GM18507 (cell line): ENCODE results near the gene UBL4B.

Experiments used
- DNase-seq: peaks from one replicate; pipeline ENCODE4 v3.0.0; 2011; ENCODE audit warnings: low read depth; ENCODE audit not compliant: insufficient read length; ENCODE audit errors: extremely low spot score
- FAIRE-seq: peaks from 2 replicates; lab custom pipeline; 2011; peaks lifted over from hg19 to GRCh38; lab: Jason Lieb, UNC

Gene UBL4B

DNA sequence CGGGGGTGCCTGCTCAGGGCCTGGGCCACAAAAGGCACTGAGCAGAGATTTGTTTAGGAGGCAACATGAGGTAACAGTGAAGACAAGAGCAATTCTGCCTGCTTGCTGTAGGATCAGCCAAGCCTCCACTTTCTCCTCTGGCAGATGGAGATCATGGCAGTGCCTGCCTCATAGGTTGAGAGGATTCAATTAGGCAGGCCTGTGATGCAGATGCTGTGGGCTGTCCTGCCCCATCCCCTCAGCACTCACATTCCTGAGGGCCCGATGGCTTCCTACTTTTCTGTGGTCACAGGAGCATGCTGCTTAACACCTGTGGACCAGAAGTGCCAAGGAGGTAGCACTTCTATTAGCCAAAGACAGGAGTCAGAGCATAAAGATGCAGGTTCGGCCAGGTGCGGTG, 1.2 kb upstream of the UBL4B start:
- no peak for FAIRE-seq

DNA sequence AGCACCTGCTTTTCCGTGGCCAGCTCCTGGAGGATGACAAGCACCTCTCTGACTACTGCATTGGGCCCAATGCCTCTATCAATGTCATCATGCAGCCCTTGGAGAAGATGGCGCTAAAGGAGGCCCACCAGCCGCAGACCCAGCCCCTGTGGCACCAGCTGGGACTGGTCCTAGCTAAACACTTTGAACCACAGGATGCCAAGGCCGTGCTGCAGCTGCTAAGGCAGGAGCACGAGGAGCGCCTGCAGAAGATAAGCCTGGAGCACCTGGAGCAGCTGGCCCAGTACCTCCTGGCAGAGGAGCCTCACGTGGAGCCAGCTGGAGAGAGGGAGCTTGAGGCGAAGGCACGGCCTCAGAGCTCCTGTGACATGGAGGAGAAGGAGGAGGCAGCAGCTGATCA, 413 bp downstream of the UBL4B start:
- FAIRE-seq (no peak), DNase-seq (no peak)

More for the DNA sequence above, 1.2 kb upstream of the UBL4B start:
- no peak for DNase-seq

- FAIRE-seq (no peak), DNase-seq (no peak)
Observed at GRCh38 chr1:110113551-110113950, 1.3 kb downstream of the UBL4B start.

GRCh38 chr1:110114173-110114572, 1.9 kb downstream of the UBL4B start:
- DNase-seq (no peak), FAIRE-seq (no peak)

DNA sequence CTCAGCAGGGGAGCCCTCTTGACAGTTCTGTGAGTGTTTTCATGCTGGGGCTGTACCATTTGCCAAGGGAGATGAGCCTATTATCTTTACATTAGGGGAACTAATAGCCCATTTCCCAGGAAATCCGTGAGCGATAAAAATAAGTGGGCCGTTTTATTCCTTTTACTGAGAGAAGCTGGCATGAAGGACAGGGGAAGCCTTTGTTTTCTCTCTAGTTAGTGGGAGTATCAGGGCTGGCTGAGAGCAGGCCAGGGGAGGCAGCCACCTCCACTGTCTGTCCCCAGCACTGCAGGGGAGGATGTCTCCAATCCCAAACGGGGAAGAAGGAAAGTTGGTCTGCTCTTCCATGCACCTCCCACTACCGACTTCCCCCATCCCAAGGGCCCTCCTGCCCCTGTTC, 2.5 kb downstream of the UBL4B start:
- FAIRE-seq = no peak
- DNase-seq = no peak

DNA sequence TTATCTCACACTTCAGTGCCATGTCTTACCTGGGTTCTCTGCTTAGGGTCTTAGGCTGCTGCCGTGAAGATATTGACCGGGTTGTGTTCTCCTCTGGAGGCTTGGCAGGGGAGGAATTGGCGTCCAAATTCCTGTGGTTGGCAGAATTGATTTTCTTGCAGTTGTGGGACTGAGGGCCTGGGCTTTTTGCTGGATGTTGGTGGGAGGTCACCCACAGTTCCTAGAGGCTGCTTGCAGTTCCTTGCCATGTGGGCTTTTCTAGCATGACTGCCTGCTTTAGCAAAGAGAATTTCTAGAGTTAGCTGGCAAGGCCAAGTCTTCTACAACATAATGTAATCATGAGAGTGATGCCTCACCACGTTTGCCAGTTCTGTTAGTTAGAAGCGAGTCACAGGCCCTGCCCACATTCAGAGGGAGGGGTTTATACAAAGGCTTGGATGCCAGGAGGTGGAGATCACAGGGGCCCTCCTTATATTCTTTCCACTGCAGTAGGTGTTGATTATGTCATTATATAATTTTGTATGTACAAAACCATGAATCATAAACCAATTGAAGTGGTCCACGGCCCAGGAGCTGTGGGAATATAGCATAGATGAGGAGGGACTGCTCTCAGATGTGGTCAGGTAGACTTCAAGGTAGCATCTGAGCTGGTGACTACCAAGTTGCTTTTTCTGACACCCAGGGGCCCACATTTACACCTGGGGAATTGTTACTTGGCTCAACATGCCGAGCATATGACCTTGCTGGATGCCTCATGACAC, 6.6 kb downstream of the UBL4B start:
- FAIRE-seq = no peak

GRCh38 chr1:110119843-110120242, 7.6 kb downstream of the UBL4B start:
- DNase-seq (no peak), FAIRE-seq (no peak)

More for the DNA sequence above, 6.6 kb downstream of the UBL4B start:
- no peak for DNase-seq

GRCh38 chr1:110120960-110121561, 8.8 kb downstream of the UBL4B start:
- DNase-seq (no peak), FAIRE-seq (no peak)

DNA sequence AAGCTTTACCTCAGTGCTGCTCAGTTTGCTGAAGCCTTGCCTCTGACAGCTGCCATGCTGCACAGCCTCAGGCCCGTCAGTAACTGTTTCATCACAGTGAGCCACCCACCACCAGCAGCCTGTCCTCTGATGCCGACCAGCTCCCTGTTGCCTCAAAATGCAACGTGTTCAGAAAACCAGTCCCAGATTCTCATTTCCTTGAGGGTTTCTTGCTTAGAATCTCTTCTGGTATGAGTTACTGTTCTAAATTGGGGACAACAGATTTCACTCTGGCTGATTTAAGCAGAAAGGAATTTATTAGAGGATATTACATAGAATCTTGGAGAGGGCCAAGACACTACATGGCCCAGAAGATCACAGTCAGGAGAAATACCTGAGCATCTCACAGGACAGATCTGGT, 11.0 kb downstream of the UBL4B start:
- DNase-seq (no peak), FAIRE-seq (no peak)

DNA sequence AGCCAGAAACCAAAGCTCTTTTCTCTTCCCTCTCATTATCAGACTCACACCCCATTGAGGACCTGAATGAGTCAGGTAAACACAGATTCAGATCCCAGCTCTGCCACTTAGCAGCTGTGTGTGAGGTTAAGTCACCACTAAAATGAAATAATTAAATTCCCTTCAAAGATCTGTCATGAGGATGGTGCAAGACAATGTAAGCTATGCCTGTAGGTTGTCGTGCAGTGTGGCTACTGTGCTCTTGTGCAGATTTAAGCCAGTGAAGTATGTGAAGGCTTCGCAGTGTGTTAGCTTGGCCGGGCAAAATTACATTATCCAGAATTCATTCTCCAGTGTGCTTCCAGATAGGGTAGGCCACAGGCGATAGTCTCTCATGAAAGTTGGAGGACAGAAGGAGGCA, 13.6 kb downstream of the UBL4B start:
- DNase-seq = no peak
- no peak for FAIRE-seq

DNA sequence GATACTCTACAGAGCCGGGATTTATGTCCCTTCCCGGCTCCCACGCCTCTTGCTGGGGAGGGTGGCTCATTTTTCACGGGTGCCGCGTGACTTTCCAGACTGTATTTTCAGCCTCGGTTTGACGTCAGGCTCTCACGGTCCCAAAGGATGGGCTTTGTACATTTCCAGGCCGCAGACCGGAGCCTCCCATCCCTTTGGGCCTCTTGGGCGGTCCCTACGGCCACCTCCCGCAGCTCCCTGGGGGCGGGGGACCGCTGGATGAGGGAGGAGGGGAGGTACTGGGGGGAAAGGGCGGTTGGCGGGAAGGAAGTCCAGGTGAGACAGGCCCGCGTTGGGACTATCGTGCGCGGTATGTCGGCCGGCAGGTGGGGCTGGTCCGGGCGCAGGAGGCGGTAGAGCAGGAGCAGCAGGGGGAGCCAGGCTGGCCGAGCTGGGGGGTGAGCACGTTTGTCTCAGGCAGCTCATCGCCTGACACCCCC, 17.9 kb downstream of the UBL4B start:
- FAIRE-seq (no peak), DNase-seq (no peak)

DNA sequence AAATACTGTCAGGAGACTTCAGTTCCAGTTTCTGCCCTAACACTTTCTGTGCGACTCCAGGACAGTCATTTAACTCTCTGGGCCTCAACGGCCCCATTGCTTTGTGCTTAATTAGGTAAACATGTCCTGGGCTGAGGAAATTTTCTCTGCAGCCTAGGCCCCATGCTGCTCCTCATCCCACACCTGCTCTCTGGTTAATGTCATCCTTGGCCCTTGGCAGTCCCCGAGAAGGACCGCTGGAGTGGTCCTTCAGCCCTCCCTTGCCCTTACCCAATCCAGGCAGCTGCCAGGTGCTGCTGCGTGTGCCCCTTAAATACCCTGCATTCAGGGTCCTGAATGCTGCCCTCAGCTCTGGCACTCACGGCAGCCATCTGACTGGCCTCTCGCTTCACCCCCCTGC, 18.7 kb downstream of the UBL4B start:
- FAIRE-seq = no peak
- DNase-seq = no peak

- FAIRE-seq (no peak), DNase-seq (no peak)
Observed at GRCh38 chr1:110132682-110133081, 20.4 kb downstream of the UBL4B start.

GRCh38 chr1:110133436-110133835, 21.2 kb downstream of the UBL4B start:
- no peak for DNase-seq
- FAIRE-seq = no peak

- FAIRE-seq (no peak), DNase-seq (no peak)
Observed at GRCh38 chr1:110134050-110134595, 21.9 kb downstream of the UBL4B start.

- FAIRE-seq (no peak), DNase-seq (no peak)
Observed at GRCh38 chr1:110135246-110135645, 23.0 kb downstream of the UBL4B start.

GRCh38 chr1:110135666-110136065, 23.4 kb downstream of the UBL4B start:
- no peak for FAIRE-seq
- no peak for DNase-seq

GRCh38 chr1:110136911-110137310, 24.7 kb downstream of the UBL4B start:
- no peak for DNase-seq
- no peak for FAIRE-seq

DNA sequence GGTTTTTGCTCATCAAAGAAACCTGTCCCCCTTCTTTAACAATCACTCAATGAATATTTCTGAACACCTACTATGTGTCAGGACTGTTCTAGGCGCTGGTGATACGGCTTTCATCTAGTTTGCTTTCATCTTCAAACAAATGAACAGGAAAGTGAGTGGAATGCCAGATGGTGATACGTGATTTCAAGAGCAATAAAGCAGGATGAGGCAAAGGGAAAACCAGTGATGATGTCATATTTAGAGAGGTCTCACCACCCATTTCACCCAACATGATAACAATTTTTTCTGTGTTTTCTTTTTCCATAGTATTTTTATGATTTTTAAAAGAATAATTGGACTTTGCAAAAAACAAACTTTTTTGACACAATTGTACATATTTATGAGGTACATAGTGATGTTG, 26.7 kb downstream of the UBL4B start:
- no peak for FAIRE-seq

DNA sequence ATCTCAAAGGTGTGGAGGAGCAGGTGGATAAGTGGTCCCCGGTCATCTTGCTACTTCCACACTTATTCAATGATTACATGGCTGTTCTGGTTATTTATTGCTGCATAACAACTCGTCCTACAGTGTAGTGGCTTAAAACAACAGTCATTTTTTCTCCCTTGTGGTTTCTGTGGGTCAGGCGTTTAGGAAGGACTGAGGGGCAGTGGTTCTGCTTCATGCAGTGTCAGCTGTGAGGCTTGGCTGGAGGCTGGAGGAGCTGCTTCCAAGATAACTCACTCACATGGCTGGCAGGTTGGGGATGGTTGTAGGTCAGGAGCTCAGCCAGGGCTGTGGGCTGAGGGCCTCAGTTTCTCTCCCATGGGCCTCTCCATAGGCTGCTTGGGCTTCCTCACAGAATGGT, 32.1 kb downstream of the UBL4B start:
- DNase-seq = no peak
- no peak for FAIRE-seq

More for the DNA sequence above, 26.7 kb downstream of the UBL4B start:
- DNase-seq = no peak

DNA sequence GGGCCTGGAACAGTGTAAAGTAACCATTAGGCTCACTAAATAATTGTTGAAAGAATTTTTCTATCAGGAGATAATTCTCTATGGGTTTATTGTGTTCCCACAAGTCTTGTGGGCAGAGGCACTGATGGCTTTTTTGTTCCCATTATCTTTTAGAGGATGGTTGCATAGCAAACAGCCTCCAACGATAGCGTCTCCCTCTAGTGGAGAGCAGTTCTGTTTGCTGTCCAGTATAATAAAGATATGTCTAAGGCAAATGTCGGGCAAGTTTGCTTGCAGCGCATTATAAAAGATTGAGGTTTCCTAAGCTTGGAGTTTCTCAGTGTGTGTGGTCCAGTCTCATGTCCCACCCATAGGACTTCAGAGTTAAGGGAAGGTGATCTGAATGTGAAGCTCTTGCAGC, 36.7 kb downstream of the UBL4B start:
- DNase-seq = no peak
- FAIRE-seq = no peak
